Right atrium auricular region (tissue), 2 donors: Measurements from ENCODE around the gene MED19. TPM values are rescaled to one million over a fixed set of nuclear protein-coding genes. Genes with fewer than 3 reads are reported as not detected.

Source experiments
- DNase-seq: peaks from one replicate; pipeline ENCODE4 v3.0.0-alpha.2; 2019; ENCODE audit warnings: low spot score
- H3K27ac ChIP-seq, 2 donors: fragments of 200-600 bp; sonication (generic); 1 replicate in 1 of 2; 2 replicates in 1 of 2; pipeline ENCODE4 v1.5.1; 2016 to 2019
- H3K27me3 ChIP-seq, 2 donors: fragments of 200-600 bp; sonication (generic); one replicate each; pipeline versions ENCODE4 v1.5.1 to v1.6.0; 2017 to 2019
- H3K36me3 ChIP-seq: fragments of 200-600 bp; sonication (generic); one replicate; pipeline ENCODE4 v1.5.1; 2016
- H3K4me1 ChIP-seq, 2 donors: fragments of 200-600 bp; sonication (generic); one replicate each; pipeline versions ENCODE4 v1.5.1 to v1.6.0; 2017 to 2019
- H3K4me3 ChIP-seq, 2 donors: fragments of 200-600 bp; sonication (generic); 1 replicate in 1 of 2; 2 replicates in 1 of 2; pipeline ENCODE4 v1.5.1; 2017 to 2019; ENCODE audit warnings: mild to moderate bottlenecking in 1 of 2, moderate library complexity in 1 of 2
- H3K9me3 ChIP-seq, 2 donors: fragments of 200-600 bp; sonication (generic); one replicate each; pipeline ENCODE4 v1.5.1; 2019
- CTCF ChIP-seq, 2 donors: fragments of 200-600 bp; sonication (generic); IDR thresholded peaks; one replicate each; pipeline ENCODE4 v1.5.1; 2019; ENCODE audit warnings: antibody characterized with exemption in 2 of 2
- total RNA-seq, 2 donors: library from RNA; depleted of rRNA; stranded (reverse); fragments of >200 nt; gene quantifications; one replicate each; pipeline ENCODE4 v1.1.0, GENCODE V29; 2016

MED19 gene
- total RNA-seq, 2 donors from 2014 or later: 15.4 to 17.5 TPM

DNA sequence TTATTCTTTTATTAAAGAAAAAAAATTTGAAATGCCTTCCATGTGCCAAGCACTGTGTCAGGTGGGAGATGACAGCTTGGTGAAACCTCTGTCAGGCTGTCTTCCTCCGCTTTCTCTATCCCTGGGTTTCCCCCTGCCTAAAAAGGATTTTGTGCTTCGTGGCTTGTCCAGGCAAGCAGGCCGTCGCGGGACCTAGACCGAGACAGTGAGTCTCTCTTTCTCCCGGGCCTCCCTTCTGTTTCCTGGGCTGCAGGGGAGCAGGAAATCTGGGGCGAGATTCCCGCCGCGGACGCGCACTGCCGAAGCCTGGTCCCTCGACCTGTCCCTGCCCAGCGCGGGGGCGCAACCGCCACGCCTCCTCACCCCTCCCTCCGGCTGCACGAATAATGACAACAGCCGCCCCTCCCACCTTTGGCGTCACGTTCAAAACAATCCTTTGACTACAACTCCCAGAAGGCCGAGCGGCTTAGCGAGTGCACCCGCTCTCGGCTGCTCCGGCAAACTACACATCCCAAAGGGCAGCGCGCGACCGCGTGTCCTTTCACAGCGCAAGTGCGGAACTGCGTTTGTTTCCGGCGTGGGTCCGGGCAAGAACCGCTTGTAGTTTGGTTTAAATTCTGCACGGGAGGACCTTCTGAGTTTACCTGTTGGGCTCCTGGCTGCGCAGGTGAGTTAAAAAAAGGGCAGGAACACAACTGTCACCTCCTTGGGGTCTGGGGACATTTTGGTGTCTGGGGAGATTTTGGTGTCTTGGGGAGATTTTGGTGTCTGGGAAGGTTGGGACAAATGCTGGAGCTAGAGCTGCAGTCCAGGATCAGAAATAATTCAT lies 54.6 kb downstream of the MED19 start, which contains the start of gene CLP1:
TSS of gene CLP1 (plus strand) at position 569 of the 829 bp plus-strand sequence. CDS start 1,715 bp downstream, outside the sequence.
- peak within 1 kb of the TSS; percentile 63 to 77 for H3K4me3 ChIP-seq
- peak; percentile 99 for DNase-seq
- peak within 1 kb of the TSS; percentile 80 to 91 for H3K27ac ChIP-seq
- no peaks in the 10 kb centered on the region for H3K27me3 ChIP-seq
- H3K36me3 ChIP-seq: peaks cover 30% of the 10 kb centered on the region
- TF ChIP-seq CTCF (IDR thresholded peaks at IDR 0.05): no peak
- H3K9me3 ChIP-seq: no peaks in the 10 kb centered on the region
- peaks cover 0 to 15% of the 10 kb centered on the region in 2 donors for H3K4me1 ChIP-seq

DNA sequence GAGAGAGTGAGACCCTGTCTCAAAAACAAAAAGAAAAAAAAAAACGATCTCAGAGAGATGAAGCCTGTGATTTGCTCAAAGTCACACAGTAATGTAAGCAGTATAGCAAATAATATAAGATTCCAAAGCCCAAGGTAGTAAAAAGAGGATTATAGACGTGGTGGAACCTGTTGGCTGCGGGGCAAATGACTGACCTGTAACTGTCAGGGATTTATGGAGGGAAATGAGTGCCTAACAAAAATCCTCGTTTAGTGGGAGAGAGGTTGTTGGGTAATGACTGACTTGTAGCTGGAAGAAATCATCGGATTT lies 55.2 kb downstream of the MED19 start:
- Histone ChIP-seq H3K9me3 (no peaks in the 10 kb centered on the region), H3K4me1 (peaks cover 0 to 15% of the 10 kb centered on the region in 2 donors), H3K27me3 (no peaks in the 10 kb centered on the region), H3K4me3 (peak overlapping the region; percentile 35 to 63), H3K36me3 (peaks cover 24% of the 10 kb centered on the region), H3K27ac (peak overlapping the region; percentile 80 to 91)
- no peak for DNase-seq
- TF ChIP-seq CTCF (IDR thresholded peaks at IDR 0.05): no peak

Other genes starting within 250 kb of the MED19 start
- gene SLC43A1, start 196.5 kb downstream of the MED19 start, total RNA-seq: 10 to 100 TPM in 1 of 2 donors, 1 to 10 TPM in 1; 5.0 to 10.4 TPM
- 10 to 100 TPM; 27.3 to 63.4 TPM for gene TIMM10, start 181.5 kb downstream of the MED19 start, total RNA-seq
- gene SMTNL1, start 174.6 kb downstream of the MED19 start, total RNA-seq: not detected
- 10 to 100 TPM in 1 of 2 donors, 1 to 10 TPM in 1; 8.1 to 22.5 TPM for gene UBE2L6, start 144.5 kb downstream of the MED19 start, total RNA-seq
- 100 to 1,000 TPM; 210 to 851 TPM for gene SERPING1, start 114.5 kb downstream of the MED19 start, total RNA-seq
- under 1 TPM; 0.55 to 0.63 TPM for gene YPEL4, start 62.3 kb downstream of the MED19 start, total RNA-seq
- gene CLP1, start 54.5 kb downstream of the MED19 start, total RNA-seq: 1 to 10 TPM; 5.9 to 8.1 TPM
- 10 to 100 TPM; 44.9 to 56.7 TPM for gene ZDHHC5, start 44.1 kb downstream of the MED19 start, total RNA-seq
- 10 to 100 TPM; 58.5 to 74.2 TPM for gene TMX2, start 378 bp upstream of the MED19 start, total RNA-seq
- 100 to 1,000 TPM; 147 to 159 TPM for gene SELENOH, start 29.3 kb upstream of the MED19 start, total RNA-seq
- not detected for gene BTBD18, start 39.6 kb upstream of the MED19 start, total RNA-seq
- 10 to 100 TPM; 58.2 to 63.2 TPM for gene CTNND1, start 49.6 kb upstream of the MED19 start, total RNA-seq